HCEC 1CT (cell line): Measurements from ENCODE around the gene COX19.
"Not testable (repeated sequence)": the region's sequence is repeated elsewhere in the genome, so short reads cannot be mapped to it uniquely, and the experiment has no call there.

ENCODE experiments used
- DNase-seq: peaks from one replicate; pipeline ENCODE4 v3.0.0-alpha.2; 2017

COX19 gene

DNA sequence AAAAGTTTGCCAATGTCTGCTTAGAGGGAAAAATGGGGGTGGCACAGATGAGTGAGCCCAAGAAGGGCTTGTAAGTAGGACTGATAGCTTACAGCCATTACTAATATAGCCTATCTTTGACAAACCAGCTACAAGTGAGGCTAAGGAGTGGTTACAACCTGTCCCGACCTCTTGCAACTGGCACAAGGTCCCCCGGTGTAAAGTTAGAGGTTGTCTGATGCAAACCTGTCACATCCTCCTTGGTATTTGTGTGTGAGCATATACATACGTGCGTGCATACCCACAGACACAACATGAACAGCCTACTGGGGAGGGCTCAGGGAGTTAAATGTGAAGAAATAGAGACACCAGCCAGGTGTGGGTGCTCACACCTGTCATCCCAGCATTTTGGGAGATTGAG lies 35.5 kb downstream of the COX19 start:
- DNase-seq: no peak

- no peak for DNase-seq
These were observed 36.7 kb downstream of the COX19 start for GRCh38 chr7:938546-939185.

- DNase-seq: no peak
These were observed 37.4 kb downstream of the COX19 start for GRCh38 chr7:937856-938484.

DNA sequence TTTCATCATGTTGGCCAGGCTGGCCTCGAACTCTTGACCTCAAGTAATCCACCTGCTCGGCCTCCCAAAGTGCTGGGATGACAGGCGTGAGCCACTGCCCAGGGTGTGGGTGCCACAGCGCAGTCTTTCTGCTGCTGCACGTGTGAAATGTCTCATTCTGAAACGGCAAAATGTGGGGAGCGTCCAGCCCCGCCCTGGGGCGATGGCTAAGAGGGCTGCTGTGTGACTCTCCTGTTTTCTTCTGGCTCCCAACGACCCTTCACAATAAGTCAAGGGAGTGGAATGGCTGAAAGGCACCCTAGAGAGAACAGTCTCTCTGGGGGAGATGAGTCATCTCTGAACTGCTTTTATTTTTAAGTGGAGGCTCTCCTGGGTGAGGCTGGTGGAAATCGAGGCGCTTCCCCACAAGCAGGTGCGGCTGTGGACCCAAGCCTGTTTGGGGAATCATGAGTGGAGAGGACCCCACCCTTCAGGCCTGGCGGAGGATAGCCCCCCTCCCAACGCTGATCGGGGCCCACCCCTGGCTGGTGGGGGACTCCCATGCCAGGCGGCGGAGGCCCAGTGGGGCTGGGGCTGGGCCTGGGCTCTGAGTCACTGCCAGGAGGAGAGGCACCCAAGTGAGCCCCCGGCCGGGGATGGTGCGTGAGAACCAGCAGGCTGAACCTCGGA lies 38.8 kb downstream of the COX19 start:
- DNase-seq: no peak

DNA sequence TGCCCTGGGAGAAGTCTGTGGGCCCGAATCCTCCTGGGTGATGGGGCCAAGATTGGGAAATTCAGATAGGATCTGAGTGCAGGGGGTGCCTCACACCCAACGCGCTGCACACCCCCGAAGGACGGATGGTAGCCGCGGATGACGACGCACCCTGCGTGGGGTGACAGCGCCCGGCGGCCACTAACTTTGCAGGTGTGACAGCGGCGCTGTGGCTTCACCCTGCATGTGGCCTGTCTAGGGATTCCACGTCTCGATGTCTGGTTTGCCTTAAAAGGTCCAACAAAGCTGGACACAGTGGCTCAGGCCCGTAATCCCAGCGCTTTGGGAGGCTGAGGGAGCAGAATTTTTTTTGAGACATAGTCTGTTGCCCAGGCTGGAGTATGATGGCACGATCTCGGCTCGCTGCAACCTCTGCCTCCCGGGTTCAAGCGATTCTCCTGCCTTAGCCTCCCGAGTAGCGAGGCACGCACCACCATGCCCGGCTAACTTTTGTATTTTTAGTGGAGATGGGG lies 39.4 kb downstream of the COX19 start:
- no peak for DNase-seq

DNA sequence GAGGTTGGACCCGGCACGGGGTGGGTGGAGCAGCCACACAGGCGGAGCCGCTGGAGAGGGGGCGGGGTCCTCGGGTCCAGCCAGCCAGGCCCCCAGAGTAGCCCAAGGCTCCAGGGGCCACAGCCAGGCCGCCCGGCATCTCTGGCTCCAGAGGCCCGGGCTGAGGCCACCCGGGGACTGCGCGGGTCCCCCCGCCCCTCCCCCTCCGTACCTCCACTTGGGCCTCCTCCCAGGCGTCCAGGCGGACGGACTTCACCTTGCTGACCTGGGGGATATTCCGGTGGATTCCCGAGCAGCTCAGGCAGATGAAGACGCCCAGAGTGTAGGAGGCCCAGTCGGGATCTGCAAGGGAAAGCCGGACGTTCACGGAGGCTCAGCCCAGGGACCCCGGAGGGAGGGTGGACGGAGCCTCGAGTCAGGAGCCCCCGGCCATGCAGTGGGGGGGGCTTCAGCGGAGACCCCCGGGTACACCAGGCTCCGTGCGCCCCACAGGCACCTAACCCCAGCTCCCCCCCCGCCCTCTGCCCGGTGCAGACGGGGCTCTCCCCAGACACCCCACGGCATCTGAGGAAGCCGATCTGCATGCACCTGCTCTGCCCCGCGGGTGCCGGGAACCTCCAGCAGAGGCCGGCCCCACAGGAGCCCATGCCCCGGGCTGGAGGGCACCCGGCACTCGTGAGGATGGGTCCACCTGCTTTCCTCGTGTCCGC lies 40.0 kb downstream of the COX19 start:
- DNase-seq: no peak

- DNase-seq: no peak
These were observed 40.7 kb downstream of the COX19 start for GRCh38 chr7:934469-935163.

DNA sequence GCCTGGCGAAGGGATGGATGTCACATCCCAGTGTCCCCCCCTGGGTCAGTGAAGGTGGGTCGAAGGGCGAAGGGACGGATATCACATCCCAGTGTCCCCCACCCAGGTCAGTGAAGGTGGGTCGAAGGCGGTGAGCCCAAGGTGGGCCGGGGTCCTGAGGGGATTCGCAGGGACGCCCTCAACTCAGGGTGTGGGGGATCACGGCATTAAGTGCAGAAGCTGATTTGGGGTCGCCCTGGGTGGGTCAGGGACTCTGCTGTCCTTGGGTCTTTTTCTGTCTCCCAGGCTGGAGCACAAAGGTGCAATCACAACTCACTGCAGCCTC lies 42.7 kb downstream of the COX19 start:
- no peak for DNase-seq

- no peak for DNase-seq
These were observed 43.3 kb downstream of the COX19 start for GRCh38 chr7:931871-932650.

GRCh38 chr7:930975-931758 lies 44.2 kb downstream of the COX19 start:
- DNase-seq: no peak

GRCh38 chr7:929311-929711 lies 46.0 kb downstream of the COX19 start:
- no peak for DNase-seq

DNA sequence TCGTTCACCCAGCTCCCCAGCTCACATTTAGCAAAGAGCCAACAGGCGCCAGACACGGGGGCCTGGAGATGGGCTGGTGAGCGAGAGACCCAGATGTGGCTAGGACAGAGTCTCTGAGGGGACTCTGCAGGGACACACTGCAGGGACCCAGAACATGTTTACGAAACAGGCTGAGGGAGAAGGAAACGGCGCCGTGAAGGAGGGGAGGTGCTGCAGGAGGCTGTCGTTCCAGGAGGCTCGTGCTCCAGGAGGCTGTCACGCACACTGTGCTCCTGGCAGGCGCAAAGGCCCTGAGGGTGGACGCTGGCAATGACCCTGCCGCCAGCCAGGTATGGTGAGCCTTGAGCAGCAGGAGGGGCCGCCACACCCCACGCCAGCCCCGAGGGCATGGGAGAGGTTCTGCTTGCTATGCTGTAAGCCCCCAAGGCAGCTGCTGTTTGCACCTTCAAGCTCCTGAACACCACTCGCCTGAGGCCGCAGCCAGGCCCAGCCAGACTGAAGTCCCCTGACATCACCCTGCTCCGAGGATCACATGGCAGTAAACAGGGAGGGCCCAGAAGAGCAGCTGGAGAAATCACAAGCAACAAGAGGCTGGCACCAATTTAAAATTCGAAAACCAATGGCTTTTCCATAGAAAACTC lies 48.2 kb downstream of the COX19 start:
- DNase-seq: no peak

DNA sequence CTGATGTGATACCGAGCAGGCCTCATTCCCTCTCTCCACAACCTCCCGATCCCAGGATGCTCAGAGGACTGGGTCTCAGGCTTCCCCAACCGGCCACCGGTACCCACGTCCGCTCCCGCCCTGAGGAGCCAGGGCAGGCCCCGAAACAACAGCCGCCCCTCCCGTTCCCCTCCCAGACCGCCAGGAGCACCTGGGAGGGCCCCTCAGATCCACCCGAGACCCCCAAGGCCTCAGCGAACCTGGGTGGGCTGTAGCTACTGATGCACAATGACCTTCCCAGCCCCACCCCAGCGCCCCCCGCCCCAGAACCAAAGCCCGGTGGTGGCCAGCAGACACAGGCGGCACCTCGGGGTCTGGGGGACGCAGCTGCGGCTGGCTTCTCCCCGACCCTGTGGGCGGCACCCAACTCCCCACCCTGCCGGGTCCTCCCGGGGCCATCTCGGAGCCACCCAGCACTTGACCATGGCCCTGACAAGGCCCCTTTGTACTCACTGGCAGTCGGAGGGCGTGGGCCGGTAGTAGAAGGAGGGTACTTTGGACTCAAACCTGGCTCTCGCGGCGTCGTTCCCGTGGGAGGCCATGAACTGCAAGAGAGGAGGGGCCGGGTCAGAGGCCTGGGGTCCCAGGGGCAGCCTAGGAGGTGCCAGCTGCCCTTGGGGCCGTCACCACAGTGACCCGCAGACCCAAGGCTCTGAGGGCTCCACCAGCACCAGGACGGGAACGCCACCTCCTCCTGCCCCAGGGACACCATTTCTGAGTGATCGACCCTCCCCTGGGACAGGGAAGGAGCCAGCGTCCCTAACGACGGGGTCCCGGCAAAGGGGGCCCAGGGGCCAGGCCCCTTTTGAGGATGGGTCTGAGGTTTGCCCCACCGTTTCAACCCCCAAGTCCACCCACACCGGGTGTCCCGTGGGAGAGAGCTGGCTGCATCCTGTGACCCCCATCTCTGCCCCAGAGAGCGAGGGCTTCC lies 49.0 kb downstream of the COX19 start:
- no peak for DNase-seq

GRCh38 chr7:925601-926000 lies 49.7 kb downstream of the COX19 start:
- DNase-seq: no peak

- DNase-seq: no peak
These were observed 50.7 kb downstream of the COX19 start for GRCh38 chr7:924541-925231.

DNA sequence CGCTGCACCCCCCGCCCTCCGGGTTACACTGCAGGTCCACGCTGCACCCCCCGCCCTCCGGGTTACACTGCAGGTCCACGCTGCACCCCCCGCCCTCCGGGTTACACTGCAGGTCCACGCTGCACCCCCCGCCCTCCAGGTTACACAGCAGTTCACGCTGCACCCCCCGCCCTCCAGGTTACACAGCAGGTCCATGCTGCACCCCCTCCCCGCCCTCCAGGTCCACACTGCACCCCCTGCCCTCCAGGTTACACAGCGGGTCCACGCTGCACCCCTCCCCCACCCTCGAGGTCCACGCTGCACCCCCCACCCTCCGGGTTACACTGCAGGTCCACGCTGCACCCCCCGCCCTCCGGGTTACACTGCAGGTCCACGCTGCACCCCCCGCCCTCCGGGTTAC lies 51.3 kb downstream of the COX19 start:
- DNase-seq: not testable (repeated sequence)

DNA sequence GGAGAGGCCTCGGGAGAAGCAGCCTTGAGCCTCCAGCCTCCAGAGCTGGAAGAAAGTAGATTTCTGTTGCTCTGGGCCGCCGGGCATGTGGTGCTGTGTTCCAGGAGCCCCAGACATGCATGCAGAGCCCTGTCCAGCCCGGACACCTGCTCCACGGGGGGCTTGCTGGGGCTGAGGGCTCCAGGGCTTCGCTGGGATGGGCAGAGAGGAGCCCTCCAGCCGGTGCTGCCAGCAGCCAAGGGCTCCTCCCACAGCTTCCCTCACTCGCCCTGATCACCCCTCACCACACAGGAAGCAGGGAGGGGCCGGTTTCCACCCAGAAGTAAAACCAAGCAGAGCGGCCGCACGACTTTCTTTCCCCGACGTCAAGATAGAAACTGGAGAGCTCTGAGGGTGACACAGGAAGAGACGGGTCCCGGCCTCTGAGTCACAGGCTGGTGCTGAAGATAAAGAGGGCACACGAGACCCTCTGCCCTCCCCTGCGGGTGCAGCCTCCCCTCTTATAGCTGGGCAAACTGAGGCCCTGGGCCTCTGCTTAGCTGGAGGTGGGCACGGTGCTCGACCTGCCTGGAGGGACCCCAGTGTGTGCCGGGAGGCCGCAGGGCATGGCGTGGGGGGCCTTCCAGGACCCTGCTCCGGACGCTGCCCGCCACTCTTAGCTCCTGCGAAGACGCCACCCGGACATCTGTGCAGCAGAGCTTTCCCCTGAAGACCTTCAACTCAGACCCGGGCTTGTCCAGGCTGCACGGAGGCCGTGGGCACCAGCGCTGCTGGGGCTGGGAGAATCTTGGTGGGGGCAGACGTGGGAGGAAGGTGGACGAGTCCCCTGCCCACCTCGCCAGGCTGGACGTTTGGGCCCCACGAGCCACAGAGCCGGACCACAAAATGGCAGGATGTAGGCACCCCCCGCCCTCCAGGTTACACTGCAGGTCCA lies 52.0 kb downstream of the COX19 start:
- DNase-seq: no peak
